GM19025 (cell line): ENCODE results near the gene CRYGC.

Source experiments
- ATAC-seq: cut with Tn5 transposase; IDR thresholded peaks from one replicate; pipeline ENCODE4 v1.9.1; 2021; ENCODE audit warnings: mild to moderate bottlenecking, low read depth, moderate library complexity; ENCODE audit not compliant: unreplicated experiment

CRYGC gene

DNA sequence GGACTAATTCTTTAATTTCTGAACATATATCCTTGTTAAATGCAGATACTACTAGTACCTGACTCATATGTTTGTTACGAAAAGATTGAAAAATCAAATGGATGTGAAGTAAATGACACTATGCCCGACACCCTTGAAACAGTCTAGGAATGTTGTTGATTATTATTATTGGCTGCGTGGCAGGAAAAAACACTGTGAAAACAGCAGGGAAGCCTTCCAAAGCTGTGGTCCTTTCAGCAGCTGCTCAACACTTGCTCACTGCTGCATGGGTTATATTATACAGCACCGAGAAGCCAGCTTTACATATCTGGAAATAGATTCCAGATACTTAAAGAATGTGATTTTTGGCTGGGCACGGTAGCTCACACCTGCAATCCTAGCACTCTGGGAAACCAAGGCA is 31.8 kb downstream of the CRYGC start:
- ATAC-seq = no peak

DNA sequence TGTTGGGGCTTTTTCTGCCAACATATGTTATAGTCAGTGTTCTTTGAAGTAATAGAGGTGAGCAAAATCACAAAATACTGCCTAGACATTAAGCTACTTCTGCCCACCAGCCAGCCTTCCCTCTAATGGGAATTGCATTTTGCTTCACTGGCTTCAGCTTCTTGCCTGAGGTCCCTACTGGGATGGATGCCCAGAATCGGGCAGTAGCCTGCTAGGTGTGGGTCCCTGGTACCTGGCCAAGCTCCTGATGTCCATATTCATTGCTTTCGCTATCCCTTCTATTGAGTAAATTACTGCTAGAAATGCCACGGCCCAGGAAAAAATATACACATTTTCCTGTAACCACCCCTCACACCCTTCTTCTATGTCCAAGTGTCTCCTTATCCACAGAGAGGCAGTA is 32.3 kb downstream of the CRYGC start:
- ATAC-seq = no peak

DNA sequence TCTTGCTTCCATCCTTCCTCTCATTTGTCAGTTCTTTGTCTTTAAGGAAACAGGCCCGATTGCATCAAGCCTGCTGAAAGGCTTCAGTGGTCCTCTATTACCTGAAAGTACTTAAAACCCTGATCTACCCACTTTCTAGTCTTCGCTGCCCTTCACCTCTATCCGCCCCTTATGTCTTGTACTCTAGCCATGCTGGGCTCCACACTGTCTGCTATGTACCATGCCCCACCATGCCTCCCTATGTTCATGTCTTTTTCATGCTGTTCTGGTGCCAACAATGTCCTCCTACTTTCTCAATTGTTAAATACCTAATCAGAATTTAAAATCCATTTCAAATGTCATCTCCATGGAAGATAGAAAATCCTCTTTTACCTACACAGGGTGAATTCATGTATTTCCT is 33.5 kb downstream of the CRYGC start:
- no peak for ATAC-seq

DNA sequence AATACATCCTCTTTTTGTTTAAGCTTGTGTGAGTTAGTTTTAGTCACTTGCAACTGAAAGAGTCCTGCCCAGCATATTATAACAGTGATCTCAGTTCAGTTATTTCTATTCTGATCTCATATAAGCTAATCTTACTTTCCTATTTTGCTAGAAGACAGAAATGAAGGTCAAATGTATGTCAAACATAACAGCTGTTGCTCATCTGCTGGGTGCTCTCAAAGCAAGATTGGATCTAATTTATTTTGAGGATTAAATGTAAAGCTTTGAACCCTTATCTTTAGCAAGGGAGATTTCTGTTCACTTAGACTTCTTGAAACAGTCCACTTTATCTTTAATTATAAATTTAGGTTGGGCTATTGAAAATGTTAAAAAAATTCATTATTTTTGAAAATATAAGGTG is 36.5 kb downstream of the CRYGC start:
- no peak for ATAC-seq

DNA sequence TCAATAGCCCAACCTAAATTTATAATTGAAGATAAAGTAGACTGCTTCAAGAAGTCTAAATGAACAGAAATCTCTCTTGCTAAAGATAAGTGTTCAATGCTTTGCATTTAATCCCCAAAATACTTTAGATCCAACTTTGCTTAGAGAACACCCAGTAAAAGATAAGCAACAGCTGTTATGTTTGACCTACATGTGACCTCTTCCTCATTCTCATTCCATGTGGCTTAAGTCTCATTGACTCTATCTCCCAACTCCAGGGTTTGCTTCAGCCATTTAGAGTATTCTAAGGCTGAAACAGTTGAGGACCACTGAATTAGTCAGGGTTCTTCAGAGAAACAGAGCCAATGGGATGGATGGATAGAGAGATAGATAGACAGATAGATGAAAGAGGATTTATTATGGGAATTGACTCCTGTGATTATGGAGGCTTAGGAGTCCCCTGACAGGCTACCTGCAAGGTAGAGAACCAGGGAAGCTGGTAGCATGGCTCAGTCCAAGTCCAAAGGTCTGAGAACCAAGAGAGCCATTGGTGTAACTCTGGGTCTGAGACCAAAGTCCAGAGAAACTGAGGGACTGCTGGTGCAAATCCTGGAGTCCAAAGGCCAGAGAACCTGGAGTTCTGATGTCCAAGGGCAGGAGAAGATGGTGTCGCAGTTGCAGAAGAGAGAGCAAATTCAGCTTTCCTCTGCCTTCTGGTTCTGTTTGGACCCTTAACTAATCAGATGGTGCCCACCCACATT is 37.4 kb downstream of the CRYGC start:
- no peak for ATAC-seq

DNA sequence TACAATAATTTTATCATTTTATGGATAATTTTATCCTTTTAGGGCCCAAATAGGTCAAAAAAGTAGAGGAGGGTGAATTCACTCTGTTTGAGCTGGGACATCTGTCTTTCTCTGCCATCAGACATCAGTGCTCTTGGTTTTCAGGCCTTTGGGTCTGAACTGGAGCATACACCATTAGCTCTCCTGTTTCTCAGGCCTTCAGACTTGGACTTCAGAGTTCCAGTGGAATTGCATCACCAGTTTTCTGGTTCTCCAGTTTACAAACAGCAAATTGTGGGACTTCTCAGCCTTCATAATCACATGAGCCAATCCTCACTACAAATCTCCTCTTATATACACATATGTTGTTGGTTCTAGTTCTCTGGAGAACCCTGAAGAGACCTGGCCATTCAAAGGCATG is 39.2 kb downstream of the CRYGC start:
- no peak for ATAC-seq

DNA sequence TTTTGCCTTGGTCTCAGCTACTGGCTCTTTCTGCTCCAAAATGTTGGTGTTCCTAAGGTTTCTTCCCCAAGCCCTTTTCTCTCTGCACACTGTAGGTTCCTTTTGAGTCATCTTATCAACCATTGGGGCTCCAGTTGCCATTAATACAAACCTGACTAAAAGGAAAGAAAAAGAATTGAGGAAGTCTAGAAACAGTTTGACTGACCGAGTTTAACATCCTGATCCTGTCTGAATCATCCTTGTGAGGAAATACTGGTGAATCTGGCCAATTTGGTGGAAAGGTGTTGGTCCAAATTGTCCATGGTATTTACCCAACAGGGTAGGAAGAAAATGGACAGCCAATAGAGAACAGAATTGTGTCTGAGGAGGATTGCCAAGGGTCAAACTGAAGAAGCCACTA is 43.6 kb downstream of the CRYGC start:
- ATAC-seq = no peak

DNA sequence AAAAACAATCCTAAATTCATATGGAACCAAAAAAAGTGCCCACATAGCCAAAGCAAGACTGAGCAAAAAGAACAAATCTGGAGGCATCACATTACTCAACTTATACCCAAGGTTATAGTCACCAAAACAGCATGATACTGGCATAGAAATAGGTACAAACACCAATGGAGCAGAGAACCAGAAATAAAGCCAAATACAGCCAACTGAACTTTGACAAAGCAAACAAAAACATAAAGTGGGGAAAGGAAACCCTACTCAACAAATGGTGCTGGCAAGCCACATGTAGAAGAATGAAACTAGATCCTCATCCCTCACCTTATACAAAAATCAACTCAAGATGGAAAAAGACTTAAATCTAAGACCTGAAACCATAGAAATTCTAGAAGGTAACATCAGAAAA is 45.8 kb downstream of the CRYGC start:
- no peak for ATAC-seq
